ENCODE data around the gene DYNLT2. TPM values are rescaled to one million over a fixed set of nuclear protein-coding genes. Genes with fewer than 3 reads are reported as not detected.
A peak's percentile ranks its signal among the peaks of the same experiment; 100 is the strongest.
"Not testable (repeated sequence)": the region's sequence is repeated elsewhere in the genome, so short reads cannot be mapped to it uniquely, and the experiment has no call there.

Gene DYNLT2
- total and polyA plus RNA-seq, 2 donors from 2014 or later = 1.9 to 2.6 TPM

DNA sequence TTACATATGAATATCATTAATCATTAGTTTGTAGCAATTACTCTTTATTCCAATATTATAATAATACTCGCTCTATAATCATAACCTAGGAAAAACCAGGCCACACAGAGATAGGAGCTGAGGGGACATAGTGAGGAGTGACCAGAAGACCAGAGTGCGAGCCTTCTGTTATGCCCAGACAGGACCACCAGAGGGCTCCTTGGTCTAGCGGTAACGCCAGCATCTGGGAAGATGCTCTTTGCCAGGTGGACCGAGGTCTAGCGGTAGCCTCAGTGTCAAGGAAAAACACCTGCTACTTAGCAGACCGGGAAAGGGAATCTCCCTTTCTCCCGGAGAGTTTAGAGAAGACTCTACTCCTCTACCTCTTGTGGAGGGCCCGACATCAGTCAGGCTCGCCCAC is 54.3 kb downstream of the DYNLT2 start:
- FAIRE-seq; H3K9ac ChIP-seq (ENCODE audit: low read length in 3 of 3); H3K4me1 ChIP-seq (ENCODE audit: control insufficient read depth in 2 of 3, insufficient read depth in 2 of 3, low read depth in 1 of 3, low read length in 3 of 3); H3K36me3 ChIP-seq (ENCODE audit: control insufficient read depth in 2 of 3, insufficient read depth in 3 of 3, low read length in 3 of 3); H3K27me3 ChIP-seq (ENCODE audit: control insufficient read depth, insufficient read depth, low read length); H3K27ac ChIP-seq (ENCODE audit: low read depth in 2 of 2, low read length in 2 of 2); DNase-seq; H3K4me3 ChIP-seq (ENCODE audit: low read length in 3 of 3); intact Hi-C loops (cut with DNase I); H3K9me3 ChIP-seq (ENCODE audit: control insufficient read depth in 2 of 3, insufficient read depth in 1 of 3, low read length in 3 of 3): not testable (repeated sequence)
- TF ChIP-seq, protein P1, sequence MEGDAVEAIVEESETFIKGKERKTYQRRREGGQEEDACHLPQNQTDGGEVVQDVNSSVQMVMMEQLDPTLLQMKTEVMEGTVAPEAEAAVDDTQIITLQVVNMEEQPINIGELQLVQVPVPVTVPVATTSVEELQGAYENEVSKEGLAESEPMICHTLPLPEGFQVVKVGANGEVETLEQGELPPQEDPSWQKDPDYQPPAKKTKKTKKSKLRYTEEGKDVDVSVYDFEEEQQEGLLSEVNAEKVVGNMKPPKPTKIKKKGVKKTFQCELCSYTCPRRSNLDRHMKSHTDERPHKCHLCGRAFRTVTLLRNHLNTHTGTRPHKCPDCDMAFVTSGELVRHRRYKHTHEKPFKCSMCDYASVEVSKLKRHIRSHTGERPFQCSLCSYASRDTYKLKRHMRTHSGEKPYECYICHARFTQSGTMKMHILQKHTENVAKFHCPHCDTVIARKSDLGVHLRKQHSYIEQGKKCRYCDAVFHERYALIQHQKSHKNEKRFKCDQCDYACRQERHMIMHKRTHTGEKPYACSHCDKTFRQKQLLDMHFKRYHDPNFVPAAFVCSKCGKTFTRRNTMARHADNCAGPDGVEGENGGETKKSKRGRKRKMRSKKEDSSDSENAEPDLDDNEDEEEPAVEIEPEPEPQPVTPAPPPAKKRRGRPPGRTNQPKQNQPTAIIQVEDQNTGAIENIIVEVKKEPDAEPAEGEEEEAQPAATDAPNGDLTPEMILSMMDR (IDR thresholded peaks at IDR 0.05; ENCODE audit: borderline replicate concordance, extremely low read depth, insufficient read depth) = peak; percentile 29

DNA sequence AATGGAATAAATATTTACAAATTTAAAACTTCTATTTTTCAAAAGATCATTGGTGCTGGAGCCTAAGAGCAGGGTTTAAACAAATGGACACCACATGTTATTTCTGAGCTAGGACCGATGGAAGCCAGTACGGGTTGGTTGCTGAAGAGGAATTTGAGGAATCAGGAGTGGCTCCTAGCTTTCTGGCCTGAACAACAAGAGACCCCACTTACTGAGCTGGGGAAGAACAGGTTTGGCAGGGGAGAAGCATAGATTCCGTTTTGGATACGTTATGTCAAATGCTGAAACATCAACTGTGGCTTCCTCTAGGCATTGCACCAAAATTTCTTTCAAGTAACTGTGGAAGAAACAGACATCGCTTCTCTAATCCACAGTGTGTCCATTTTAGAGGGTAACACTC is 56.2 kb downstream of the DYNLT2 start:
- intact Hi-C loops (cut with DNase I) = no loop called here
- no peaks in the 10 kb centered on the region for H3K27me3 ChIP-seq (ENCODE audit: control insufficient read depth, insufficient read depth, low read length)
- H3K9me3 ChIP-seq (ENCODE audit: control insufficient read depth in 2 of 3, insufficient read depth in 1 of 3, low read length in 3 of 3) = peaks cover 0 to 3% (median 1%) of the 10 kb centered on the region in 3 donors
- TF ChIP-seq, protein P1 (IDR thresholded peaks at IDR 0.05; ENCODE audit: borderline replicate concordance, extremely low read depth, insufficient read depth) = no peak
- FAIRE-seq = no peak
- H3K4me3 ChIP-seq (ENCODE audit: low read length in 3 of 3) = no peak overlapping the region
- peaks cover 0 to 3% (median 0%) of the 10 kb centered on the region in 3 donors for H3K4me1 ChIP-seq (ENCODE audit: control insufficient read depth in 2 of 3, insufficient read depth in 2 of 3, low read depth in 1 of 3, low read length in 3 of 3)
- no peak for DNase-seq
- peaks cover 0 to 5% (median 0%) of the 10 kb centered on the region in 3 donors for H3K36me3 ChIP-seq (ENCODE audit: control insufficient read depth in 2 of 3, insufficient read depth in 3 of 3, low read length in 3 of 3)
- H3K27ac ChIP-seq (ENCODE audit: low read depth in 2 of 2, low read length in 2 of 2) = no peak overlapping the region
- H3K9ac ChIP-seq (ENCODE audit: low read length in 3 of 3) = no peak overlapping the region

DNA sequence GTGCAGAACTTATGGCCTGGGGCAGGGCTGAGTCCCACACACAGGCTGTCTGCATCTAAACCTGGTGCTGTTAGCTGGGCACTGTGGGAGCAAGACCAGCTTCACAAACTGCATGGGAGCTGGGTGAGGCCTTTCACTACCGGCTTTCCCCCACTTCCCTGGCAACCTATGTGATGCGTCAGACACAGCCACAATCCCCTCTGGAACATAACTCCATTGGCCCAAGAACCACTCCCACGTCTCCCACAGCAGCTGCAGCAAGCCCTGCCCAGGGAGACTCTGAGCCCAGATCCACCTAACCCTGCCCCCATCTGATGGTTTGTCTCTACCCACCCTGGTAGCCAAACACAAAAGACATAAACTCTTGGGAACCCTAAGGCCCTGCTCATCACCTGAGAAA is 58.9 kb downstream of the DYNLT2 start:
- DNase-seq = no peak
- no peak for FAIRE-seq

More for the DNA sequence above, 58.9 kb downstream of the DYNLT2 start:
- Histone ChIP-seq H3K36me3 (ENCODE audit: control insufficient read depth in 2 of 3, insufficient read depth in 3 of 3, low read length in 3 of 3) (peaks cover 2 to 6% (median 5%) of the 10 kb centered on the region in 3 donors), H3K4me3 (ENCODE audit: low read length in 3 of 3) (no peak overlapping the region), H3K27me3 (ENCODE audit: control insufficient read depth, insufficient read depth, low read length) (no peaks in the 10 kb centered on the region), H3K4me1 (ENCODE audit: control insufficient read depth in 2 of 3, insufficient read depth in 2 of 3, low read depth in 1 of 3, low read length in 3 of 3) (no peaks in the 10 kb centered on the region), H3K9ac (ENCODE audit: low read length in 3 of 3) (no peak overlapping the region), H3K9me3 (ENCODE audit: control insufficient read depth in 2 of 3, insufficient read depth in 1 of 3, low read length in 3 of 3) (peaks cover 0 to 3% (median 3%) of the 10 kb centered on the region in 3 donors), H3K27ac (ENCODE audit: low read depth in 2 of 2, low read length in 2 of 2) (no peak overlapping the region)
- TF ChIP-seq, protein P1 (IDR thresholded peaks at IDR 0.05; ENCODE audit: borderline replicate concordance, extremely low read depth, insufficient read depth) = no peak
- intact Hi-C loops (cut with DNase I) = no loop called here
